GM12892 (cell line): ENCODE results near the gene DCK.

Experiments used
- POLR2A ChIP-seq: IDR thresholded peaks from 2 replicates; pipeline ENCODE4 v1.6.1; 2011; ENCODE audit warnings: low read depth, low read length, control low read depth
- POLR2AphosphoS5 ChIP-seq: IDR thresholded peaks from 2 replicates; pipeline ENCODE4 v1.6.1; 2011; ENCODE audit warnings: low read depth, low read length, control low read depth

DNA sequence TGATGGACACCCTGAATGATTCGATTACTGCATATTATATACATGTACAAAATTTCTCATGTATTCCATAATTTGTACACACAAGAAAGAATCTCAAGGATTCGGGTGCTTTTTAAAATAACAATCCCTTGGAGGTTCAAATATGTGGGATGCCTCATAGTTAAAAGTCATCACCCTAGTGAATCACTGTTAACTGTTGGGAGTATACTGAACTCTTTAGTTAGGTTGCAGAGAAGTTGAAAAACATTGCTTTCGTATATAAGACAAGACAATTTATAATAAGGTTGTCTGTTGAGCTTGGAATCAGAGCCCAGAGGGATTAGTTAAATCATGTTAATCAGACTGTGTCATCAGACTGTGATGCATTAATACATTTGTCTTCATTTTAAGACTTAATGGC, 15.6 kb downstream of the DCK start:
- TF ChIP-seq POLR2A (no peak), POLR2AphosphoS5 (no peak)
